HEK293 (cell line): ENCODE measurements around the gene USP50.

Experiments used
- ZFP41 ChIP-seq: fragments of 450-650 bp; formaldehyde crosslinking; IDR thresholded peaks from 2 replicates; pipeline ENCODE4 v1.5.1; 2016; ENCODE audit warnings: missing biosample characterization, missing genetic modification characterization, borderline replicate concordance
- ZNF416 ChIP-seq: fragments of 450-650 bp; formaldehyde crosslinking; IDR thresholded peaks from 2 replicates; pipeline ENCODE4 v1.5.1; 2016; ENCODE audit warnings: missing biosample characterization, missing genetic modification characterization
- ZNF629 ChIP-seq: fragments of 450-650 bp; formaldehyde crosslinking; IDR thresholded peaks from 2 replicates; pipeline ENCODE4 v1.5.1; 2017; ENCODE audit warnings: missing biosample characterization, missing genetic modification characterization
- TF ChIP-seq, protein P1 (sequence below): fragments of 450-650 bp; formaldehyde crosslinking; IDR thresholded peaks from 2 replicates; pipeline ENCODE4 v1.5.1; 2016; ENCODE audit warnings: missing biosample characterization, missing genetic modification characterization

- TF ChIP-seq, protein P1, sequence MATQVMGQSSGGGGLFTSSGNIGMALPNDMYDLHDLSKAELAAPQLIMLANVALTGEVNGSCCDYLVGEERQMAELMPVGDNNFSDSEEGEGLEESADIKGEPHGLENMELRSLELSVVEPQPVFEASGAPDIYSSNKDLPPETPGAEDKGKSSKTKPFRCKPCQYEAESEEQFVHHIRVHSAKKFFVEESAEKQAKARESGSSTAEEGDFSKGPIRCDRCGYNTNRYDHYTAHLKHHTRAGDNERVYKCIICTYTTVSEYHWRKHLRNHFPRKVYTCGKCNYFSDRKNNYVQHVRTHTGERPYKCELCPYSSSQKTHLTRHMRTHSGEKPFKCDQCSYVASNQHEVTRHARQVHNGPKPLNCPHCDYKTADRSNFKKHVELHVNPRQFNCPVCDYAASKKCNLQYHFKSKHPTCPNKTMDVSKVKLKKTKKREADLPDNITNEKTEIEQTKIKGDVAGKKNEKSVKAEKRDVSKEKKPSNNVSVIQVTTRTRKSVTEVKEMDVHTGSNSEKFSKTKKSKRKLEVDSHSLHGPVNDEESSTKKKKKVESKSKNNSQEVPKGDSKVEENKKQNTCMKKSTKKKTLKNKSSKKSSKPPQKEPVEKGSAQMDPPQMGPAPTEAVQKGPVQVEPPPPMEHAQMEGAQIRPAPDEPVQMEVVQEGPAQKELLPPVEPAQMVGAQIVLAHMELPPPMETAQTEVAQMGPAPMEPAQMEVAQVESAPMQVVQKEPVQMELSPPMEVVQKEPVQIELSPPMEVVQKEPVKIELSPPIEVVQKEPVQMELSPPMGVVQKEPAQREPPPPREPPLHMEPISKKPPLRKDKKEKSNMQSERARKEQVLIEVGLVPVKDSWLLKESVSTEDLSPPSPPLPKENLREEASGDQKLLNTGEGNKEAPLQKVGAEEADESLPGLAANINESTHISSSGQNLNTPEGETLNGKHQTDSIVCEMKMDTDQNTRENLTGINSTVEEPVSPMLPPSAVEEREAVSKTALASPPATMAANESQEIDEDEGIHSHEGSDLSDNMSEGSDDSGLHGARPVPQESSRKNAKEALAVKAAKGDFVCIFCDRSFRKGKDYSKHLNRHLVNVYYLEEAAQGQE (tag by site-specific recombination) = no peak
- no peak for TF ChIP-seq ZNF629
- no peak for TF ChIP-seq ZNF416
- no peak for TF ChIP-seq ZFP41
Measured at GRCh38 chr15:50471072-50471471, 75.4 kb downstream of the USP50 start.
